ENCODE results near the gene EME1.

GRCh38 chr17:50347894-50348291 is 25.1 kb upstream of the EME1 start:
- TF ChIP-seq CTCF (IDR thresholded peaks at IDR 0.05), result no peak
- no peak for TF ChIP-seq EP300 (IDR thresholded peaks at IDR 0.05)

Measured in ovary (tissue), 3 donors.